A673 (cell line): ENCODE results near the gene LNX1.

Experiments used
- CTCF ChIP-seq: fragments of 300-800, 200-600 bp; sonication (generic); conservative IDR thresholded peaks from 2 replicates; pipeline ENCODE4 v1.5.1; 2017; ENCODE audit warnings: low read depth, mild to moderate bottlenecking, antibody characterized with exemption, low read length, moderate library complexity, mixed read lengths
- EZH2 ChIP-seq: fragments of 200-600 bp; sonication (generic); IDR thresholded peaks from 2 replicates; pipeline ENCODE4 v1.6.1; 2017; ENCODE audit warnings: borderline replicate concordance, low read depth, mild to moderate bottlenecking, mixed read lengths, antibody characterized with exemption, low read length; ENCODE audit not compliant: poor library complexity, severe bottlenecking

GRCh38 chr4:53553486-53554210, 37.6 kb downstream of the LNX1 start:
- no peak for TF ChIP-seq CTCF
- no peak for TF ChIP-seq EZH2
